HEK293 (cell line): ENCODE measurements around the gene CYB5RL.

ENCODE experiments used
- ZNF132 ChIP-seq: fragments of 450-650 bp; formaldehyde crosslinking; IDR thresholded peaks from 2 replicates; pipeline ENCODE4 v1.5.1; 2017; ENCODE audit warnings: missing biosample characterization, missing genetic modification characterization, borderline replicate concordance
- ZNF266 ChIP-seq: fragments of 450-650 bp; formaldehyde crosslinking; IDR thresholded peaks from 2 replicates; pipeline ENCODE4 v1.5.1; 2016; ENCODE audit warnings: missing biosample characterization, missing genetic modification characterization, low read depth
- ZNF670 ChIP-seq: fragments of 450-650 bp; formaldehyde crosslinking; IDR thresholded peaks from 2 replicates; pipeline ENCODE4 v1.5.1; 2016; ENCODE audit warnings: missing biosample characterization, missing genetic modification characterization, low read depth
- TF ChIP-seq, protein P1 (sequence below): fragments of 450-650 bp; formaldehyde crosslinking; IDR thresholded peaks from 2 replicates; pipeline ENCODE4 v1.5.1; 2016; ENCODE audit warnings: missing biosample characterization, missing genetic modification characterization
- TF ChIP-seq, protein P2 (sequence below): fragments of 450-650 bp; formaldehyde crosslinking; IDR thresholded peaks from 2 replicates; pipeline ENCODE4 v1.5.1; 2017; ENCODE audit warnings: missing biosample characterization, missing genetic modification characterization

DNA sequence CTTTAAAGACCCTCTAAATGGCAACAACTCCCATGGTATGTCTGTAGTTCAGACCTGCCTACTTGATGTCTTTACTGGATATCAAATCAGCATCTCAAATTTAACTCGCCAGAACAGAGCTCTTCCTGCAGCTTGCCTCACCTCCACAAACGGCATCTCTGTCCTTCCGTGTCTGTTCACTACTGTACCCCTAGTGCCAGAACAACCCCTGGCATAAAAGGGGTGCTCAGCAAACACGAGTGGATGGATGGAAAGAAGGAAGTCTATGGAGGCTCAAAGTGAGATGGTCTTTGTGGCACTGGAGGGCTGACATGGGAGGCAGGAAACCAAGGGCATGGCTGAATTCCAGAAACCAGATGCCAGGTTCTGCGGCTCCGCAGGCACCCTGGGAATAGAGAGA lies 22.9 kb upstream of the CYB5RL start:
- TF ChIP-seq, protein P1, sequence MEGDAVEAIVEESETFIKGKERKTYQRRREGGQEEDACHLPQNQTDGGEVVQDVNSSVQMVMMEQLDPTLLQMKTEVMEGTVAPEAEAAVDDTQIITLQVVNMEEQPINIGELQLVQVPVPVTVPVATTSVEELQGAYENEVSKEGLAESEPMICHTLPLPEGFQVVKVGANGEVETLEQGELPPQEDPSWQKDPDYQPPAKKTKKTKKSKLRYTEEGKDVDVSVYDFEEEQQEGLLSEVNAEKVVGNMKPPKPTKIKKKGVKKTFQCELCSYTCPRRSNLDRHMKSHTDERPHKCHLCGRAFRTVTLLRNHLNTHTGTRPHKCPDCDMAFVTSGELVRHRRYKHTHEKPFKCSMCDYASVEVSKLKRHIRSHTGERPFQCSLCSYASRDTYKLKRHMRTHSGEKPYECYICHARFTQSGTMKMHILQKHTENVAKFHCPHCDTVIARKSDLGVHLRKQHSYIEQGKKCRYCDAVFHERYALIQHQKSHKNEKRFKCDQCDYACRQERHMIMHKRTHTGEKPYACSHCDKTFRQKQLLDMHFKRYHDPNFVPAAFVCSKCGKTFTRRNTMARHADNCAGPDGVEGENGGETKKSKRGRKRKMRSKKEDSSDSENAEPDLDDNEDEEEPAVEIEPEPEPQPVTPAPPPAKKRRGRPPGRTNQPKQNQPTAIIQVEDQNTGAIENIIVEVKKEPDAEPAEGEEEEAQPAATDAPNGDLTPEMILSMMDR (tag by site-specific recombination) = no peak
- TF ChIP-seq ZNF266 = no peak
- no peak for TF ChIP-seq ZNF670 (tag by site-specific recombination)
- TF ChIP-seq ZNF132 (tag by site-specific recombination) = no peak
- TF ChIP-seq, protein P2, sequence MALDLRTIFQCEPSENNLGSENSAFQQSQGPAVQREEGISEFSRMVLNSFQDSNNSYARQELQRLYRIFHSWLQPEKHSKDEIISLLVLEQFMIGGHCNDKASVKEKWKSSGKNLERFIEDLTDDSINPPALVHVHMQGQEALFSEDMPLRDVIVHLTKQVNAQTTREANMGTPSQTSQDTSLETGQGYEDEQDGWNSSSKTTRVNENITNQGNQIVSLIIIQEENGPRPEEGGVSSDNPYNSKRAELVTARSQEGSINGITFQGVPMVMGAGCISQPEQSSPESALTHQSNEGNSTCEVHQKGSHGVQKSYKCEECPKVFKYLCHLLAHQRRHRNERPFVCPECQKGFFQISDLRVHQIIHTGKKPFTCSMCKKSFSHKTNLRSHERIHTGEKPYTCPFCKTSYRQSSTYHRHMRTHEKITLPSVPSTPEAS (tag by site-specific recombination) = no peak
